H1 (cell line): Measurements from ENCODE around the gene MAP3K15. TPM values are rescaled to one million over a fixed set of nuclear protein-coding genes. Genes with fewer than 3 reads are reported as not detected.

Experiments
- RFX5 ChIP-seq: IDR thresholded peaks from 2 replicates; pipeline ENCODE4 v1.6.1; 2011; ENCODE audit warnings: low read depth, low read length, improper control_type of control experiment, borderline replicate concordance
- polyA plus RNA-seq, 7 experiments: library from polyadenylated mRNA; depleted of rRNA in 3 of 7; stranded (reverse) in 5 of 7; unstranded in 2 of 7; fragments of >200 nt in 5 of 7; fragments of 200-250 nt in 2 of 7; gene quantifications; 1 replicate in 5 of 7; 2 replicates in 1 of 7; 4 replicates in 1 of 7; pipeline versions ENCODE4 v1.2.1 to v1.2.3, GENCODE V29; 2011 to 2013; ENCODE audit warnings: missing spikeins in 2 of 7, mixed read lengths in 2 of 7
- total RNA-seq: library from RNA; stranded (reverse); fragmentation: NEBNext Ultra II Directional; extraction: Animal tissue kit (Norgen Biotek cat#: 25700); gene quantifications from 2 replicates; pipeline ENCODE4 v1.2.1, GENCODE V29; 2021

Gene MAP3K15
- total and polyA plus RNA-seq, 2 of the 8 experiments (the other 6 are each of a cell fraction or from before 2014, with no cell fraction given) = 1.8 to 2.4 TPM

DNA sequence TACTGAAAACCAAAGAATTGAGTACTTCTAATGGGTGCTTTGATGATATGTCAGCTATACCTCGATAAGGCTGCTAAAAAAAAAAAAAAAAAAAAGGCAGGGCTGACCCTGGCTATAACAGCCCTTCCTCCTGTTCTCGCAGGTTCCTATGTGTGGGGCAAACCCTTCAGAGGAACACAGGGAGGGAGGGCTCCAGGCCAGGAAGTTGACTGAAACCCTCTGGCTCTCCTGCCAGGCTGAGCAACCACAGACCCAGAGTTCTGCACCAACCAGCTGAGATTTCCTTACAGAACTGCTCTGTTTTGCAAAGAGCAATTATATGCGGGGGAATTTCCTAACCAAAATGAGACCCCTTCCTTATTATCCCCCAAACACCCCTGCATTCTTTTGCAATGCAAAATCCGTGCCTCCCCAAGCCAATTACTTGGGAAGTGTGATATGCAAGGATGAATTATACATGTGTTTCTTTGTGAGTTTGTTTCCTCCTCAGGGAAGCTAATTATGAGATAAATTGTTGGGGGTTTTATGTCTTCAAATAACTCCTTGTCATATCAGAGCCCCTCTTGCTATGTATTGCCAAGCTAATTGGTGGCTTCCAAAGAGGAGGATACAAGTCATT, 126.0 kb downstream of the MAP3K15 start (continued):
- TF ChIP-seq RFX5 = no peak
